HG02938 (cell line): Measurements from ENCODE around the gene SLC39A2.

Source experiments
- ATAC-seq: cut with Tn5 transposase; IDR thresholded peaks from one replicate; pipeline ENCODE4 v1.9.1; 2021; ENCODE audit warnings: mild to moderate bottlenecking, moderate library complexity; ENCODE audit not compliant: unreplicated experiment

Gene SLC39A2

GRCh38 chr14:21043387-21043973, 44.4 kb downstream of the SLC39A2 start:
- ATAC-seq = no peak

GRCh38 chr14:21043974-21044618, 45.0 kb downstream of the SLC39A2 start:
- no peak for ATAC-seq

- ATAC-seq = no peak
Measured at GRCh38 chr14:21047378-21047781, 48.3 kb downstream of the SLC39A2 start.

GRCh38 chr14:21048638-21049037, 49.5 kb downstream of the SLC39A2 start:
- ATAC-seq = no peak

GRCh38 chr14:21049271-21049673, 50.2 kb downstream of the SLC39A2 start:
- no peak for ATAC-seq

GRCh38 chr14:21050597-21050996, 51.5 kb downstream of the SLC39A2 start:
- ATAC-seq = no peak
